HFFc6 (cell line): Measurements from ENCODE around the gene HAUS7. TPM values are rescaled to one million over a fixed set of nuclear protein-coding genes. Genes with fewer than 3 reads are reported as not detected.

ENCODE experiments used
- DNase-seq: peaks from one replicate; pipeline ENCODE4 v3.0.0-alpha.2; 2018
- H3K27ac Mint-ChIP-seq: 2 replicates; pipeline ENCODE4 v1.8.0; 2020; ENCODE audit warnings: mild to moderate bottlenecking, mixed read lengths
- H3K27me3 Mint-ChIP-seq: 2 replicates; pipeline ENCODE4 v1.8.0; 2021; ENCODE audit warnings: mild to moderate bottlenecking, moderate library complexity, mixed read lengths; ENCODE audit not compliant: insufficient read depth
- H3K36me3 Mint-ChIP-seq: 2 replicates; pipeline ENCODE4 v1.8.0; 2021; ENCODE audit warnings: low read depth, mixed read lengths
- H3K4me1 Mint-ChIP-seq: 2 replicates; pipeline ENCODE4 v1.8.0; 2020; ENCODE audit warnings: low read depth, mixed read lengths
- H3K4me3 Mint-ChIP-seq: 2 replicates; pipeline ENCODE4 v1.8.0; 2020; ENCODE audit warnings: mild to moderate bottlenecking, moderate library complexity, mixed read lengths
- H3K9me3 Mint-ChIP-seq: 2 replicates; pipeline ENCODE4 v1.8.0; 2020; ENCODE audit warnings: mild to moderate bottlenecking, mixed read lengths
- CTCF ChIP-seq: fragments of 200-600 bp; sonication (generic); IDR thresholded peaks from 2 replicates; pipeline ENCODE4 v1.5.0; 2021; ENCODE audit warnings: antibody characterized with exemption, mild to moderate bottlenecking
- total RNA-seq, 6 experiments: library from RNA; stranded (reverse); fragmentation: NEBNext Ultra II Directional; extraction: Animal tissue kit (Norgen Biotek cat#: 25700); gene quantifications; 2 replicates in 1 of 6; 3 replicates in 5 of 6; pipeline ENCODE4 v1.2.3, GENCODE V29; 2021

Gene HAUS7
- total RNA-seq, 6 experiments from 2014 or later: 20.3 to 32.0 (median 28.2) TPM

GRCh38 chrX:153491918-153492317, 21.5 kb upstream of the HAUS7 start:
- Mint-ChIP-seq H3K4me3 (no peak overlapping the region), H3K27ac (no peak overlapping the region), H3K27me3 (peaks cover 2% of the 10 kb centered on the region; the same call in 1 of the 2 replicates), H3K36me3 (no peaks in the 10 kb centered on the region), H3K4me1 (peaks cover 11% of the 10 kb centered on the region), H3K9me3 (no peaks in the 10 kb centered on the region)
- no peak for DNase-seq
- TF ChIP-seq CTCF: no peak

GRCh38 chrX:153491351-153491914, 21.1 kb upstream of the HAUS7 start:
- no peak for TF ChIP-seq CTCF
- no peaks in the 10 kb centered on the region for H3K9me3 Mint-ChIP-seq
- peaks cover 2% of the 10 kb centered on the region; the same call in 1 of the 2 replicates for H3K27me3 Mint-ChIP-seq
- DNase-seq: no peak
- peaks cover 11% of the 10 kb centered on the region for H3K4me1 Mint-ChIP-seq
- no peak overlapping the region for H3K27ac Mint-ChIP-seq
- H3K4me3 Mint-ChIP-seq: no peak overlapping the region
- H3K36me3 Mint-ChIP-seq: no peaks in the 10 kb centered on the region

- H3K4me1 Mint-ChIP-seq: peaks cover 11% of the 10 kb centered on the region
- H3K36me3 Mint-ChIP-seq: no peaks in the 10 kb centered on the region
- no peak overlapping the region for H3K27ac Mint-ChIP-seq
- TF ChIP-seq CTCF: no peak
- H3K27me3 Mint-ChIP-seq: peaks cover 2% of the 10 kb centered on the region; the same call in 1 of the 2 replicates
- H3K4me3 Mint-ChIP-seq: no peak overlapping the region
- H3K9me3 Mint-ChIP-seq: no peaks in the 10 kb centered on the region
- DNase-seq: no peak
Measured at GRCh38 chrX:153490217-153490930, 20.0 kb upstream of the HAUS7 start.

- DNase-seq: no peak
- Mint-ChIP-seq H3K36me3 (no peaks in the 10 kb centered on the region), H3K9me3 (no peaks in the 10 kb centered on the region), H3K27ac (peak overlapping the region; percentile 60; the same call in 1 of the 2 replicates), H3K27me3 (no peaks in the 10 kb centered on the region), H3K4me1 (no peaks in the 10 kb centered on the region; the same call in none of the 2 replicates), H3K4me3 (no peak overlapping the region)
- no peak for TF ChIP-seq CTCF
Measured at GRCh38 chrX:153488231-153488914, 18.0 kb upstream of the HAUS7 start.

- DNase-seq: no peak
- no peaks in the 10 kb centered on the region for H3K36me3 Mint-ChIP-seq
Measured at GRCh38 chrX:153487590-153488071, 17.3 kb upstream of the HAUS7 start.

More at GRCh38 chrX:153487590-153488071, 17.3 kb upstream of the HAUS7 start:
- Mint-ChIP-seq H3K27me3 (no peaks in the 10 kb centered on the region), H3K4me1 (no peaks in the 10 kb centered on the region; the same call in 1 of the 2 replicates), H3K4me3 (no peak overlapping the region), H3K27ac (peak overlapping the region; percentile 60; the same call in 1 of the 2 replicates), H3K9me3 (no peaks in the 10 kb centered on the region)
- TF ChIP-seq CTCF: no peak
